MM.1S (cell line): Measurements from ENCODE around the gene CCND1.
"Not testable (repeated sequence)": the region's sequence is repeated elsewhere in the genome, so short reads cannot be mapped to it uniquely, and the experiment has no call there.

Experiments
- DNase-seq: peaks from one replicate; pipeline ENCODE4 v3.0.0-alpha.2; 2015
- H2AFZ ChIP-seq: fragments of 300-600 bp; sonication (generic); 2 replicates; pipeline ENCODE4 v1.6.0; 2016; ENCODE audit warnings: antibody characterized with exemption, low read length
- H3F3A ChIP-seq: fragments of 300-600 bp; sonication (generic); 2 replicates; pipeline ENCODE4 v1.6.1; 2016; ENCODE audit warnings: mild to moderate bottlenecking, antibody characterized with exemption, low read length, moderate library complexity, mixed read lengths; ENCODE audit not compliant: insufficient read depth
- H3K27ac ChIP-seq: fragments of 300-600 bp; sonication (generic); 2 replicates; pipeline ENCODE4 v1.5.1; 2016; ENCODE audit warnings: mild to moderate bottlenecking, low read length
- H3K27me3 ChIP-seq: fragments of 300-600 bp; sonication (generic); replicated peaks from 2 replicates; pipeline ENCODE4 v1.6.0; 2016; ENCODE audit warnings: low read length; ENCODE audit not compliant: insufficient read depth
- H3K36me3 ChIP-seq: fragments of 300-600 bp; sonication (generic); replicated peaks from 2 replicates; pipeline ENCODE4 v1.6.1; 2016; ENCODE audit warnings: mild to moderate bottlenecking, low read length, mixed read lengths; ENCODE audit not compliant: insufficient read depth
- H3K4me1 ChIP-seq: fragments of 300-600 bp; sonication (generic); 2 replicates; pipeline ENCODE4 v1.6.1; 2016; ENCODE audit warnings: low read length, mixed read lengths
- H3K4me2 ChIP-seq: fragments of 300-600 bp; sonication (generic); 2 replicates; pipeline ENCODE4 v1.6.0; 2016; ENCODE audit warnings: low read depth, low read length
- H3K4me3 ChIP-seq: fragments of 300-600 bp; sonication (generic); 2 replicates; pipeline ENCODE4 v1.5.1; 2016; ENCODE audit warnings: low read length, mixed read lengths
- H3K79me2 ChIP-seq: fragments of 300-600 bp; sonication (generic); 2 replicates; pipeline ENCODE4 v1.6.1; 2016; ENCODE audit warnings: mixed run types, low read length, mixed read lengths
- H3K9ac ChIP-seq: fragments of 300-600 bp; sonication (generic); 2 replicates; pipeline ENCODE4 v1.6.1; 2016; ENCODE audit warnings: low read length, mixed read lengths
- H3K9me2 ChIP-seq: fragments of 300-600 bp; sonication (generic); replicated peaks from 2 replicates; pipeline ENCODE4 v1.6.1; 2016; ENCODE audit warnings: mild to moderate bottlenecking, low read length, mixed read lengths; ENCODE audit not compliant: insufficient read depth
- H3K9me3 ChIP-seq: fragments of 300-600 bp; sonication (generic); replicated peaks from 2 replicates; pipeline ENCODE4 v1.6.1; 2016; ENCODE audit warnings: mild to moderate bottlenecking, low read length, mixed read lengths; ENCODE audit not compliant: insufficient read depth
- H4K20me1 ChIP-seq: fragments of 300-600 bp; sonication (generic); 2 replicates; pipeline ENCODE4 v1.6.1; 2016; ENCODE audit warnings: mild to moderate bottlenecking, low read length, moderate library complexity, mixed read lengths; ENCODE audit not compliant: insufficient read depth
- CTCF ChIP-seq: fragments of 300-600 bp; sonication (generic); IDR thresholded peaks from 2 replicates; pipeline ENCODE4 v1.5.1; 2016; ENCODE audit warnings: antibody characterized with exemption, low read length, mixed read lengths
- EZH2 ChIP-seq: fragments of 300-600 bp; sonication (generic); optimal IDR thresholded peaks from 2 replicates; pipeline ENCODE3; 2017; ENCODE audit warnings: low read depth, mild to moderate bottlenecking, antibody characterized with exemption, low read length, mixed read lengths
- EZH2phosphoT487 ChIP-seq: fragments of 300-600 bp; sonication (generic); IDR thresholded peaks from 2 replicates; pipeline ENCODE4 v1.6.1; 2018; ENCODE audit warnings: antibody characterized with exemption, low read length

CCND1 gene

GRCh38 chr11:69618237-69618636 is 22.7 kb upstream of the CCND1 start:
- no peak overlapping the region for H3K4me3 ChIP-seq
- H3F3A ChIP-seq, result no peaks in the 10 kb centered on the region
- no peaks in the 10 kb centered on the region for H3K9me3 ChIP-seq
- no peaks in the 10 kb centered on the region for H3K36me3 ChIP-seq
- DNase-seq, result no peak
- H3K79me2 ChIP-seq, result no peaks in the 10 kb centered on the region
- no peak overlapping the region for H3K9ac ChIP-seq
- no peak overlapping the region for H3K4me2 ChIP-seq
- H4K20me1 ChIP-seq, result no peaks in the 10 kb centered on the region
- no peaks in the 10 kb centered on the region for H3K9me2 ChIP-seq
- H3K27me3 ChIP-seq, result no peaks in the 10 kb centered on the region
- no peaks in the 10 kb centered on the region for H3K4me1 ChIP-seq
- TF ChIP-seq EZH2, result no peak
- no peak for TF ChIP-seq CTCF
- no peak for TF ChIP-seq EZH2phosphoT487
- no peak overlapping the region for H2AFZ ChIP-seq
- no peak overlapping the region for H3K27ac ChIP-seq

- Histone ChIP-seq H3K79me2 (no peaks in the 10 kb centered on the region), H3F3A (0 out of 2 replicates have a peak, but pooled peaks cover 4% of the 10 kb centered on the region), H3K4me2 (no peak overlapping the region), H3K9ac (no peak overlapping the region), H3K9me3 (no peaks in the 10 kb centered on the region), H3K27ac (no peak overlapping the region), H3K4me3 (no peak overlapping the region), H2AFZ (no peak overlapping the region), H3K36me3 (no peaks in the 10 kb centered on the region), H3K27me3 (no peaks in the 10 kb centered on the region), H3K4me1 (0 out of 2 replicates have a peak, but pooled peaks cover 5% of the 10 kb centered on the region), H4K20me1 (no peaks in the 10 kb centered on the region), H3K9me2 (no peaks in the 10 kb centered on the region)
- no peak for DNase-seq
- TF ChIP-seq EZH2phosphoT487, result no peak
- TF ChIP-seq CTCF, result no peak
- TF ChIP-seq EZH2, result no peak
Measured at GRCh38 chr11:69620683-69621290, 20.2 kb upstream of the CCND1 start.

GRCh38 chr11:69622097-69622681 is 18.8 kb upstream of the CCND1 start:
- H3K4me3 ChIP-seq, H3K9me3 ChIP-seq, H4K20me1 ChIP-seq, H3K27ac ChIP-seq, H3K27me3 ChIP-seq, H2AFZ ChIP-seq, H3K9ac ChIP-seq, H3K36me3 ChIP-seq, H3K4me1 ChIP-seq, H3F3A ChIP-seq, H3K4me2 ChIP-seq, DNase-seq, H3K9me2 ChIP-seq, H3K79me2 ChIP-seq: not testable (repeated sequence)

- no peaks in the 10 kb centered on the region for H4K20me1 ChIP-seq
- H3K27ac ChIP-seq, result no peak overlapping the region
- TF ChIP-seq CTCF, result no peak
- TF ChIP-seq EZH2phosphoT487, result no peak
- TF ChIP-seq EZH2, result no peak
- no peak overlapping the region for H3K9ac ChIP-seq
- H3K4me1 ChIP-seq, result 0 out of 2 replicates have a peak, but pooled peaks cover 5% of the 10 kb centered on the region
- no peak for DNase-seq
- H3K9me2 ChIP-seq, result no peaks in the 10 kb centered on the region
- no peaks in the 10 kb centered on the region for H3K9me3 ChIP-seq
- H3K36me3 ChIP-seq, result no peaks in the 10 kb centered on the region
- H3K4me3 ChIP-seq, result no peak overlapping the region
- H3K4me2 ChIP-seq, result peak overlapping the region; percentile 28; the same call in 1 of the 2 replicates
- 0 out of 2 replicates have a peak, but pooled peaks cover 4% of the 10 kb centered on the region for H3F3A ChIP-seq
- H3K27me3 ChIP-seq, result 0 out of 2 replicates have a peak, but pooled peaks cover 4% of the 10 kb centered on the region
- no peaks in the 10 kb centered on the region for H3K79me2 ChIP-seq
- no peak overlapping the region for H2AFZ ChIP-seq
Measured at GRCh38 chr11:69624293-69624692, 16.7 kb upstream of the CCND1 start.
